ENCODE data around the gene SCGB1A1. TPM values are rescaled to one million over a fixed set of nuclear protein-coding genes. Genes with fewer than 3 reads are reported as not detected.

SCGB1A1 gene
- total RNA-seq, 1 donor from 2014 or later: not detected

- H3K4me1 ChIP-seq: peaks cover 47% of the 10 kb centered on the region
- H3K9me3 ChIP-seq: no peaks in the 10 kb centered on the region
- H3K4me3 ChIP-seq: no peak overlapping the region
- no peak for DNase-seq (ENCODE audit: extremely low spot score in 2 of 2)
- TF ChIP-seq POLR2AphosphoS5 (IDR thresholded peaks at IDR 0.05; ENCODE audit: insufficient read depth in 1 of 2, low read depth in 1 of 2): no peak
- no peak for TF ChIP-seq CTCF (IDR thresholded peaks at IDR 0.05)
- no peak for TF ChIP-seq POLR2A (IDR thresholded peaks at IDR 0.05)
- intact Hi-C loops (cut with DNase I): loop anchor here (10.0 kb wide), 1 partner anchor 312 kb away; the partner anchor contains the start of genes BSCL2 and GNG3
- H3K27me3 ChIP-seq: no peaks in the 10 kb centered on the region
- peak overlapping the region; percentile 29 for H3K27ac ChIP-seq
- H3K36me3 ChIP-seq: no peaks in the 10 kb centered on the region
Observed at GRCh38 chr11:62393061-62393611, 25.7 kb upstream of the SCGB1A1 start.

GRCh38 chr11:62393735-62394134 is 25.1 kb upstream of the SCGB1A1 start:
- no peak for DNase-seq (ENCODE audit: extremely low spot score in 2 of 2)
- TF ChIP-seq POLR2A (IDR thresholded peaks at IDR 0.05) (no peak), CTCF (IDR thresholded peaks at IDR 0.05) (no peak), POLR2AphosphoS5 (IDR thresholded peaks at IDR 0.05; ENCODE audit: insufficient read depth in 1 of 2, low read depth in 1 of 2) (no peak)
- intact Hi-C loops (cut with DNase I): loop anchor here (10.0 kb wide), 1 partner anchor 311 kb away; the partner anchor contains the start of genes BSCL2 and GNG3
- peaks cover 53% of the 10 kb centered on the region for H3K4me1 ChIP-seq
- no peaks in the 10 kb centered on the region for H3K9me3 ChIP-seq
- no peak overlapping the region for H3K4me3 ChIP-seq
- H3K36me3 ChIP-seq: no peaks in the 10 kb centered on the region
- H3K27ac ChIP-seq: peak overlapping the region; percentile 29
- no peaks in the 10 kb centered on the region for H3K27me3 ChIP-seq

GRCh38 chr11:62394825-62395538 is 23.9 kb upstream of the SCGB1A1 start:
- intact Hi-C loops (cut with DNase I): loop anchor here (10.0 kb wide), 1 partner anchor 310 kb away; the partner anchor contains the start of genes BSCL2 and GNG3
- Histone ChIP-seq H3K9me3 (no peaks in the 10 kb centered on the region), H3K27ac (peak overlapping the region; percentile 75), H3K27me3 (no peaks in the 10 kb centered on the region), H3K4me3 (peak overlapping the region; percentile 24 to 33), H3K36me3 (no peaks in the 10 kb centered on the region), H3K4me1 (peaks cover 65% of the 10 kb centered on the region)
- TF ChIP-seq POLR2A (IDR thresholded peaks at IDR 0.05): no peak
- TF ChIP-seq CTCF (IDR thresholded peaks at IDR 0.05): peak; percentile 62 to 78 (median 74)
- peak; percentile 74 to 87 for TF ChIP-seq POLR2AphosphoS5 (IDR thresholded peaks at IDR 0.05; ENCODE audit: insufficient read depth in 1 of 2, low read depth in 1 of 2)
- DNase-seq (ENCODE audit: extremely low spot score in 2 of 2): no peak

- TF ChIP-seq POLR2A (IDR thresholded peaks at IDR 0.05) (no peak), CTCF (IDR thresholded peaks at IDR 0.05) (no peak), POLR2AphosphoS5 (IDR thresholded peaks at IDR 0.05; ENCODE audit: insufficient read depth in 1 of 2, low read depth in 1 of 2) (no peak)
- intact Hi-C loops (cut with DNase I): loop anchor here (10.0 kb wide), 1 partner anchor 309 kb away; the partner anchor contains the start of genes BSCL2 and GNG3
- Histone ChIP-seq H3K27me3 (no peaks in the 10 kb centered on the region), H3K27ac (peak overlapping the region; percentile 75), H3K9me3 (no peaks in the 10 kb centered on the region), H3K4me1 (peaks cover 75% of the 10 kb centered on the region), H3K36me3 (no peaks in the 10 kb centered on the region), H3K4me3 (no peak overlapping the region)
- DNase-seq (ENCODE audit: extremely low spot score in 2 of 2): no peak
Observed at GRCh38 chr11:62395885-62396551, 22.8 kb upstream of the SCGB1A1 start.

All from vagina (tissue), 2 donors.